ENCODE results near the gene COMP.

Gene COMP

GRCh38 chr19:18804139-18804601 is 13.1 kb upstream of the COMP start:
- no peak for DNase-seq (ENCODE audit: low read depth in 2 of 2)

- no peak for DNase-seq (ENCODE audit: low read depth in 2 of 2)
Observed at GRCh38 chr19:18803550-18804138, 12.5 kb upstream of the COMP start.

DNA sequence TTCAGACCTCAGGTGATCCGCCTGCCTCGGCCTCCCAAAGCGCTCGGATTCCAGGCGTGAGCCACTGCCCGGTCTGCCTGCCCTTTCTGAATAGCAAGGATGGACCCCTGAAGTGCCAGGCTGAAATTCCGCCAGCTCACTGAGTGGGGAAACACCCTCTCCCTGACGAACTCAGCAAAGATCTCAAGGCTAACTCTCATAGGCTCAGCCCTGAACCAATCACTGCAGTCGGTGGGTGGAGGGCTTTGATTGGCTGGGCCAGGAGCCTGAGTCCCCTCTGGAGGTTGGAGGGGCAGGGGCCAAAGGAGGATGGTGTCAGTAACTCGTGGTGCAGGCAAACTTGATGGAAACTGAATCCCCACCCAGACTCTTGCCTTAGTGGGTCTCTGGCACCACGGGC is 11.2 kb upstream of the COMP start:
- no peak for DNase-seq (ENCODE audit: low read depth in 2 of 2)

DNA sequence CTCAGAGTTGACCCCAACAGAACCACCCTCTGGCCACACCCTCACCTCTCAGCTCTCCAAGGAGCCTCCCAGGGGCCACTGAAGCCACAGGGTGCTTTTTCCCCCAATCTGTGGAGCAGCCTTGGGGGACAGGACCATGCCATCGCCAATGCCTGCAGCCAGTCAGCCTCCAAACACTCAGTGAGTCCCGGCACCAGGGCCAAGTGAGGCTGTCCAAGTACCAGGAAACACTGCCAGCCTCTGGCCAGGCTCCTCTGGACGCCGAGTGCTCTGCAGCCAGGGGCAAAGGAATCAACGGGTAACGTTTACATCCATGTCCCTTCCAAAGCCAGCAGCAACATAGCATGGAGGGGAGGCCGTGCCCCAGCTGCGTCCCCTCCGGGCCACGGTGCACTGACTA is 9.5 kb upstream of the COMP start:
- DNase-seq (ENCODE audit: low read depth in 2 of 2) = no peak

DNA sequence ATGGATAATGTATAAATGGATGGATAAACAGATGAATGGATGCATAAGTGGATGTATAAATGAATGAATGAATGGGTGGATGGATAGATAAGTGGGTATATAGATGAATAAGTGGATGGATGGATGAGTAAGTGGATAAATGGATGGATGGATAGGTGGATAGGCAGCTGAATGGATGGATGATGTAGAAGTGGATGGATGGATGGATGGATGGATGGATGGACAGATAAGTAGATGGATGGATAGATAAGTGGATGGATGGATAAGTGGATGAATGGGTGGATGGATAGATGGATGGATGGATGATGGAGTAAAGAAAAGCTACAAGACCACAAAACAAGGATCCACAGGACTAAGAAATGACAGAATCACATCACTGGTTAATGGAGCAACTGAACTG is 9.0 kb upstream of the COMP start:
- DNase-seq (ENCODE audit: low read depth in 2 of 2) = no peak

- DNase-seq (ENCODE audit: low read depth in 2 of 2) = no peak
Observed at GRCh38 chr19:18799389-18799970, 8.4 kb upstream of the COMP start.

- DNase-seq (ENCODE audit: low read depth in 2 of 2) = no peak
Observed at GRCh38 chr19:18798384-18799352, 7.6 kb upstream of the COMP start.

- no peak for DNase-seq (ENCODE audit: low read depth in 2 of 2)
Observed at GRCh38 chr19:18796239-18796638, 5.1 kb upstream of the COMP start.

GRCh38 chr19:18795540-18795939 is 4.4 kb upstream of the COMP start:
- no peak for DNase-seq (ENCODE audit: low read depth in 2 of 2)

- DNase-seq (ENCODE audit: low read depth in 2 of 2) = no peak
Observed at GRCh38 chr19:18794692-18795091, 3.6 kb upstream of the COMP start.

DNA sequence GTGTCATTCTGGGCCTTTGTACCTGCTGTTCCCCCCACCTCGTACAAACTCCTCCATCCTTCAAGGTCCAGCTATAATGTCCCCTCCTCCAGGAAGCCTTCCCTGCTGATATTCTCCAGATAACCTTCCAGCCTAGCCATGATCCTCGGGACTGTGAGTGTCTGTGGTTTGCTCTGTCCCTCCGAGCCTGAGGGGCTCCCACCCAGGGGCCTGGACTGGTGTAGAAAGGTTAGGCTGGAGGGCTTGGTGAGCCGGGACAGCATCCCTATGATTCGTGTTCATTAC is 2.9 kb upstream of the COMP start:
- DNase-seq (ENCODE audit: low read depth in 2 of 2) = no peak

GRCh38 chr19:18793144-18794028 is 2.3 kb upstream of the COMP start:
- no peak for DNase-seq (ENCODE audit: low read depth in 2 of 2)

DNA sequence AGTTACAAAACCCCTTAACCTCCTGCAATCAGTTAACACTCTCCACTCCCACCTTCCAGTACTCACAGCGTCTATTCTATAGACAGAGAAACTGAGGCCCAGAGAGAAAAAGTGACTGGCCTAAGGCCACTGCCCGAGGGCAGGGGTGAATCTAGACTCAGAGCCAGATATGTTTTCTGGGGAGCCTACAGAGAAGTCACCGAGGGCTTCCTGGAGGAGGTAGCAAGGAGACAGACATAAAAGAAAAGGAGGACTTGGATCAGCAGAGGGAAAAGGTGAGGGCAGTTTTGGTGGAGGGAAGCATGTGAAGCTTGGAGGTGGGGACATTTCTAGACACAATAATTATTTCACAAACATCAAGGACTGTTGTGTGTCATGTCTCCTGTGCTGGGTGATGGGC is 1.6 kb upstream of the COMP start:
- DNase-seq (ENCODE audit: low read depth in 2 of 2) = no peak

GRCh38 chr19:18791315-18791678 is 192 bp upstream of the COMP start:
- DNase-seq (ENCODE audit: low read depth in 2 of 2) = no peak

- no peak for DNase-seq (ENCODE audit: low read depth in 2 of 2)
Observed at GRCh38 chr19:18789883-18790565, 1.1 kb downstream of the COMP start.

DNA sequence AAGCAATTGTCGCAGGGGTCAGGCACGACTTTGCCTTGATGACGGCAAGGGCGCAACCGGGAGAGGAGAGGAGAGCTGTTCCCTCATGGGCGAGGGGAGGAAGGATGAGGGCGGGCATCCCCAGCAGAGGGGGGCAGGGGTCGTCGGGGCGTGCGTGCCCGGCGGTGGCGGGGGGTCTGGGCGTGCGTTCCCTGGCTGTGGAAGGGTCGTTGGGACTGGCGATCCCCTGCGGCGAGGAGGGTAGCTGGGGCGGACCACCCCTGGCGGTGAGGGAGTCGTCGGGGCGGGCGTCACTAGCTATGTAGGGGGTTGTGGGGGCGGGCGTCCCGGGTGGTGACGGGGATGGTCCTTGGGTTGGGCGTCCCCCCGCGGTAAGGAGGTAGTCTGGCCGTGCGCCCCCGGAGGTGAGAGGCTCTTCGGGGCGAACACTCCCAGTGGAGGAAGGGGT is 1.7 kb downstream of the COMP start:
- DNase-seq (ENCODE audit: low read depth in 2 of 2) = no peak

- DNase-seq (ENCODE audit: low read depth in 2 of 2) = no peak
Observed at GRCh38 chr19:18788529-18789421, 2.3 kb downstream of the COMP start.

GRCh38 chr19:18785179-18786124 is 5.7 kb downstream of the COMP start:
- DNase-seq (ENCODE audit: low read depth in 2 of 2) = peak; percentile 61 to 70

DNA sequence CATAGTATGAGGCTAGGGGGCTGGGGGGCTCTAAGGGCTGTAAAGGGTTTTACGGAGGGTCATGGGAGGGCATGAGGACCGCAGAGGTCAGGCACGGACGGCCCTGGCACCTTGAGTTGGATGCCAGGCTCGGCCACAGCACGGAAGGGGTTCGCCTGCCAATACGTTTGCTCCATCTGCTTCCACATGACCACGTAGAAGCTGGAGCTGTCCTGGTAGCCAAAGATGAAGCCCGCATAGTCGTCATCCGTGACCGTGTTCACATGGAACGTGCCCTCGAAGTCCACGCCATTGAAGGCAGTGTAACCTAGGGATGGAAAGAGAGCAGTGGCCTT is 6.4 kb downstream of the COMP start:
- DNase-seq (ENCODE audit: low read depth in 2 of 2) = no peak
